Measurements from ENCODE around the gene HLA-DOA. TPM values are rescaled to one million over a fixed set of nuclear protein-coding genes. Genes with fewer than 3 reads are reported as not detected.

Gene HLA-DOA
- total RNA-seq, 1 donor from 2014 or later: 30.2 TPM

DNA sequence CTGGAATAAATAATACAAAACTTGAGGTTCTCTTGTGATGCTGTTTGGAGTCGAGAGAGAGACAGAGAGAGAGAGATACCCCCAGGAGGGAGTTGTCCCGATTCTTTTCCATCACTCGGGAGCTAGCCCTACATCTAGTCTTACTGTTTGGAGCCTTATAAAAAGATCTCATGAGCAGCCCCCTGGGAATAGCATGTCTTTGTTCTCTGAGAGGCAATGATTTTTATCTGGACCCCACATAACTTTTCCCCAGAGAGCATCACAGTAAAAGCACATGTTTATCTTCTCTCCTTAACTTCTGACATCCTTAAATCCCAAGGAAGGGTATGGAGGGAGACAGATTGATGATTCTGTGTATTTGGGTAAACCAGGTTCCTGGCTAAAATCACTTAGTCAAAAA lies 20.9 kb upstream of the HLA-DOA start:
- TF ChIP-seq POLR2AphosphoS5 (IDR thresholded peaks at IDR 0.05; ENCODE audit: insufficient read depth in 1 of 2, low read depth in 1 of 2) (no peak), POLR2A (IDR thresholded peaks at IDR 0.05) (no peak)
- TF ChIP-seq, protein P1, sequence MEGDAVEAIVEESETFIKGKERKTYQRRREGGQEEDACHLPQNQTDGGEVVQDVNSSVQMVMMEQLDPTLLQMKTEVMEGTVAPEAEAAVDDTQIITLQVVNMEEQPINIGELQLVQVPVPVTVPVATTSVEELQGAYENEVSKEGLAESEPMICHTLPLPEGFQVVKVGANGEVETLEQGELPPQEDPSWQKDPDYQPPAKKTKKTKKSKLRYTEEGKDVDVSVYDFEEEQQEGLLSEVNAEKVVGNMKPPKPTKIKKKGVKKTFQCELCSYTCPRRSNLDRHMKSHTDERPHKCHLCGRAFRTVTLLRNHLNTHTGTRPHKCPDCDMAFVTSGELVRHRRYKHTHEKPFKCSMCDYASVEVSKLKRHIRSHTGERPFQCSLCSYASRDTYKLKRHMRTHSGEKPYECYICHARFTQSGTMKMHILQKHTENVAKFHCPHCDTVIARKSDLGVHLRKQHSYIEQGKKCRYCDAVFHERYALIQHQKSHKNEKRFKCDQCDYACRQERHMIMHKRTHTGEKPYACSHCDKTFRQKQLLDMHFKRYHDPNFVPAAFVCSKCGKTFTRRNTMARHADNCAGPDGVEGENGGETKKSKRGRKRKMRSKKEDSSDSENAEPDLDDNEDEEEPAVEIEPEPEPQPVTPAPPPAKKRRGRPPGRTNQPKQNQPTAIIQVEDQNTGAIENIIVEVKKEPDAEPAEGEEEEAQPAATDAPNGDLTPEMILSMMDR (IDR thresholded peaks at IDR 0.05): no peak
- Histone ChIP-seq H3K27me3 (no peaks in the 10 kb centered on the region), H3K27ac (peak overlapping the region; percentile 50), H3K9me3 (no peaks in the 10 kb centered on the region), H3K4me3 (no peak overlapping the region), H3K36me3 (no peaks in the 10 kb centered on the region), H3K4me1 (no peaks in the 10 kb centered on the region)
- intact Hi-C loops (cut with DNase I): no loop called here
- DNase-seq (ENCODE audit: extremely low spot score in 2 of 2): no peak

GRCh38 chr6:33029328-33030184 lies 20.2 kb upstream of the HLA-DOA start:
- no peaks in the 10 kb centered on the region for H3K27me3 ChIP-seq
- no peak for DNase-seq (ENCODE audit: extremely low spot score in 2 of 2)
- H3K36me3 ChIP-seq: no peaks in the 10 kb centered on the region
- intact Hi-C loops (cut with DNase I): no loop called here
- H3K9me3 ChIP-seq: no peaks in the 10 kb centered on the region
- H3K4me1 ChIP-seq: no peaks in the 10 kb centered on the region
- H3K27ac ChIP-seq: peak overlapping the region; percentile 50
- TF ChIP-seq POLR2A (IDR thresholded peaks at IDR 0.05) (peak in 1 of 2 donors; percentile 13), POLR2AphosphoS5 (IDR thresholded peaks at IDR 0.05; ENCODE audit: insufficient read depth in 1 of 2, low read depth in 1 of 2) (no peak)
- no peak overlapping the region for H3K4me3 ChIP-seq

DNA sequence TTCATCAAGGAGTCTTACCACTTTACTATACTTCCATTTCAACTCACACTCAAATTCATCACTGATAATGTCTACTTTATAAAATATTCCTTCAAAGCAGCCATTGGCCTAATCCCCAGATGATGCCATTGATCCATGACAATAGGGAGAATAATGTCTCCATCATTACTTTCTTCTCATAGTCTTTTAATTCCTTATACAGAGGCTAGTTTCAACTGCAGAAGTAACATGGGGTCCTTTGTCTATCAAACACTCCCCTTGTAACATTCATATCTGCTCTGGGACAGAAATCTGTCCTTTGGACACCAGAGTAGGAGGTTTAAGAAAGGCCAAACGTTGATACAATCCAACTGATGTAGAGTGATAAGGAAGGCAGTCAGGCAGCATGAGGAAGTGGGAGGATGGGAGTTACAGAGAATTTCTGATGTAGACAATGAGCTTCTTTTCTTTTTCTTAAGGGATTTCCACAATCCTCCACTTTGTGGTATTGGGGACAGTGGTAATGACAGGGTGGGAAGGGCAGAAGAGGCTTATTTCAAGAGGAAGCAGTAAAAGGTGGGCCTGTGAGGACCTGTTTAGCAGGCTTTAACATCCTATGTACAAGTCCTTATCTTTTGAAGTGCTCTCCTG lies 18.9 kb upstream of the HLA-DOA start:
- intact Hi-C loops (cut with DNase I): no loop called here
- Histone ChIP-seq H3K4me1 (no peaks in the 10 kb centered on the region), H3K27ac (peak overlapping the region; percentile 50), H3K27me3 (no peaks in the 10 kb centered on the region), H3K4me3 (no peak overlapping the region), H3K9me3 (no peaks in the 10 kb centered on the region), H3K36me3 (no peaks in the 10 kb centered on the region)
- TF ChIP-seq, protein P1 (IDR thresholded peaks at IDR 0.05): no peak
- no peak for TF ChIP-seq POLR2AphosphoS5 (IDR thresholded peaks at IDR 0.05; ENCODE audit: insufficient read depth in 1 of 2, low read depth in 1 of 2)
- TF ChIP-seq POLR2A (IDR thresholded peaks at IDR 0.05): no peak
- no peak for DNase-seq (ENCODE audit: extremely low spot score in 2 of 2)

GRCh38 chr6:33024521-33024920 lies 15.1 kb upstream of the HLA-DOA start:
- no peak overlapping the region for H3K27ac ChIP-seq
- TF ChIP-seq POLR2A (IDR thresholded peaks at IDR 0.05) (no peak), POLR2AphosphoS5 (IDR thresholded peaks at IDR 0.05; ENCODE audit: insufficient read depth in 1 of 2, low read depth in 1 of 2) (no peak)
- TF ChIP-seq, protein P1 (IDR thresholded peaks at IDR 0.05): no peak
- peaks cover 6% of the 10 kb centered on the region for H3K4me1 ChIP-seq
- intact Hi-C loops (cut with DNase I): no loop called here
- no peaks in the 10 kb centered on the region for H3K9me3 ChIP-seq
- no peak overlapping the region for H3K4me3 ChIP-seq
- no peaks in the 10 kb centered on the region for H3K36me3 ChIP-seq
- no peaks in the 10 kb centered on the region for H3K27me3 ChIP-seq
- DNase-seq (ENCODE audit: extremely low spot score in 2 of 2): no peak

GRCh38 chr6:33023536-33023935 lies 14.1 kb upstream of the HLA-DOA start:
- Histone ChIP-seq H3K27me3 (no peaks in the 10 kb centered on the region), H3K36me3 (no peaks in the 10 kb centered on the region), H3K4me3 (no peak overlapping the region), H3K27ac (no peak overlapping the region), H3K9me3 (no peaks in the 10 kb centered on the region), H3K4me1 (peaks cover 14% of the 10 kb centered on the region)
- TF ChIP-seq POLR2A (IDR thresholded peaks at IDR 0.05) (no peak), POLR2AphosphoS5 (IDR thresholded peaks at IDR 0.05; ENCODE audit: insufficient read depth in 1 of 2, low read depth in 1 of 2) (no peak)
- intact Hi-C loops (cut with DNase I): no loop called here
- no peak for DNase-seq (ENCODE audit: extremely low spot score in 2 of 2)

- no peak for DNase-seq (ENCODE audit: extremely low spot score in 2 of 2)
- no peak overlapping the region for H3K27ac ChIP-seq
- no peak overlapping the region for H3K4me3 ChIP-seq
- H3K9me3 ChIP-seq: no peaks in the 10 kb centered on the region
- peaks cover 17% of the 10 kb centered on the region for H3K4me1 ChIP-seq
- H3K27me3 ChIP-seq: no peaks in the 10 kb centered on the region
- no peaks in the 10 kb centered on the region for H3K36me3 ChIP-seq
- TF ChIP-seq, protein P1 (IDR thresholded peaks at IDR 0.05): no peak
- TF ChIP-seq POLR2A (IDR thresholded peaks at IDR 0.05) (no peak), POLR2AphosphoS5 (IDR thresholded peaks at IDR 0.05; ENCODE audit: insufficient read depth in 1 of 2, low read depth in 1 of 2) (no peak)
- intact Hi-C loops (cut with DNase I): no loop called here
Measured at GRCh38 chr6:33021917-33022316, 12.5 kb upstream of the HLA-DOA start.
